Esophagus squamous epithelium (tissue), 4 donors: ENCODE results near the gene FTH1.

Source experiments
- CTCF ChIP-seq, 6 experiments: fragments of 450-650 bp in 4 of 6; fragments of 200-600 bp in 2 of 6; sonication (generic) in 2 of 6; IDR thresholded peaks; one replicate each; pipeline ENCODE4 v1.5.1; 2016 to 2019; ENCODE audit warnings: antibody characterized with exemption in 6 of 6, mild to moderate bottlenecking in 4 of 6, moderate library complexity in 4 of 6
- POLR2A ChIP-seq, 4 donors: fragments of 450-650 bp; IDR thresholded peaks; one replicate each; pipeline ENCODE4 v1.6.1; 2017; ENCODE audit warnings: antibody characterized with exemption in 4 of 4, mild to moderate bottlenecking in 4 of 4, moderate library complexity in 3 of 4

DNA sequence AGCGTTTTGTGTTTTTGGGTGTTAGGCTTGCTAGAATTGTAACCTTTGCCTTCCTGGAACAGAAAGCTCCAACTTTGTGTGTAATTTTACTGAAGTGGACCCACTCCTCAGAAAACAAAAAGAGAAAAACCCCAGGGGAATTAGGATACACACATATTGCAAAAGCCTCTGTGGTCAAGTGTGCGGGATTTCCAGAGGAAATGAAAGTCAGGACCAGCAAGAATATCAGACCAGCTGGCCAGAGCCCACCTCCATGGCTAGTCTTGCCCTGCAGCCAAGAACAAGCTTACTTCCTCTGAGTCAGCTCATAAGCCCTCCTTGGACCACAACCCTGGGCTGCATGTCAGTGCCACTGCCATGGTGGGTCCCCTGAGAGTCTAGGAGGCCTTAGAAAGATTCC, 37.0 kb upstream of the FTH1 start:
- TF ChIP-seq CTCF (IDR thresholded peaks at IDR 0.05), result no peak
- TF ChIP-seq POLR2A (IDR thresholded peaks at IDR 0.05), result no peak
